H1 (cell line): ENCODE data around the gene CLCN3. TPM values are rescaled to one million over a fixed set of nuclear protein-coding genes. Genes with fewer than 3 reads are reported as not detected.

Experiments
- CTCF ChIA-PET: fragments of 300-600 bp; sonication (Branson Sonifier 250); formaldehyde crosslinking; loops from one replicate; lab custom pipeline; 2021; ENCODE audit not compliant: partially characterized antibody; lab: Charles Lee
- POLR2A ChIA-PET: fragments of 300-600 bp; sonication (Branson Sonifier 250); formaldehyde crosslinking; loops from one replicate; lab custom pipeline; 2021; ENCODE audit warnings: inconsistent platforms; ENCODE audit not compliant: partially characterized antibody; lab: Charles Lee
- DNase-seq, 2 experiments: peaks; one replicate each; pipeline versions ENCODE4 v3.0.0 to v3.0.0-alpha.2; 2010 to 2022; ENCODE audit warnings: low spot score in 2 of 2, low read depth in 1 of 2, mixed read lengths in 1 of 2
- FAIRE-seq: peaks from 2 replicates; lab custom pipeline; 2011; peaks lifted over from hg19 to GRCh38; lab: Jason Lieb, UNC
- H2AFZ ChIP-seq: 2 replicates; pipeline ENCODE4 v1.8.1; 2012; ENCODE audit warnings: low read length, inconsistent platforms
- H2AK5ac ChIP-seq: 2 replicates; pipeline ENCODE4 v1.6.1; 2013; ENCODE audit warnings: low read depth, low read length
- H2BK120ac ChIP-seq: replicated peaks from 2 replicates; pipeline ENCODE3; 2013; ENCODE audit warnings: low read depth, low read length, inconsistent platforms
- H2BK12ac ChIP-seq: 2 replicates; pipeline ENCODE4 v1.6.1; 2013; ENCODE audit warnings: low read depth, low read length
- H2BK15ac ChIP-seq: 2 replicates; pipeline ENCODE4 v1.6.1; 2013; ENCODE audit warnings: low read length
- H2BK20ac ChIP-seq: 2 replicates; pipeline ENCODE4 v1.6.1; 2013; ENCODE audit warnings: low read length
- H2BK5ac ChIP-seq: 2 replicates; pipeline ENCODE4 v1.6.1; 2013; ENCODE audit warnings: low read depth, low read length
- H3K14ac ChIP-seq: 2 replicates; pipeline ENCODE4 v1.6.1; 2013; ENCODE audit warnings: inconsistent platforms; ENCODE audit not compliant: insufficient read length
- H3K18ac ChIP-seq: 2 replicates; pipeline ENCODE4 v1.6.1; 2013; ENCODE audit warnings: low read length; ENCODE audit errors: extremely low read depth
- H3K23ac ChIP-seq: 2 replicates; pipeline ENCODE4 v1.6.1; 2013; ENCODE audit warnings: inconsistent platforms; ENCODE audit not compliant: insufficient read length
- H3K23me2 ChIP-seq: 2 replicates; pipeline ENCODE4 v1.6.1; 2013; ENCODE audit warnings: low read depth, low read length
- H3K27ac ChIP-seq: 2 replicates; pipeline ENCODE4 v1.6.1; 2011; ENCODE audit warnings: low read depth, low read length, inconsistent platforms
- H3K27me3 ChIP-seq, 4 experiments: replicated peaks in 1 of 4; 1 replicate in 1 of 4; 2 replicates in 3 of 4; pipeline versions ENCODE4 v1.6.1 to v1.8.1; 2011 to 2013; ENCODE audit warnings: low read length in 3 of 4, mild to moderate bottlenecking in 3 of 4, inconsistent platforms in 2 of 4, mixed read lengths in 2 of 4, moderate library complexity in 1 of 4; ENCODE audit not compliant: control insufficient read depth in 3 of 4, insufficient read depth in 3 of 4; ENCODE audit errors: extremely low read depth in 1 of 4
- H3K36me3 ChIP-seq, 4 experiments: 2 replicates each; pipeline versions ENCODE4 v1.6.1 to v1.8.1; 2011 to 2013; ENCODE audit warnings: mild to moderate bottlenecking in 4 of 4, low read length in 3 of 4, moderate library complexity in 2 of 4, control low read depth in 1 of 4, inconsistent platforms in 1 of 4; ENCODE audit not compliant: insufficient read depth in 4 of 4, control insufficient read depth in 2 of 4
- H3K4ac ChIP-seq: replicated peaks from 2 replicates; pipeline ENCODE3; 2013; ENCODE audit warnings: low read length, low read depth, mixed read lengths, inconsistent platforms; ENCODE audit not compliant: insufficient read length
- H3K4me1 ChIP-seq, 4 experiments: replicated peaks in 1 of 4; 1 replicate in 1 of 4; 2 replicates in 3 of 4; pipeline versions ENCODE4 v1.6.1 to v1.8.1; 2011 to 2013; ENCODE audit warnings: low read length in 3 of 4, inconsistent platforms in 2 of 4, mixed read lengths in 1 of 4; ENCODE audit not compliant: insufficient read depth in 4 of 4, control insufficient read depth in 3 of 4
- H3K4me2 ChIP-seq, 2 experiments: 2 replicates each; pipeline versions ENCODE4 v1.6.1 to v1.8.1; 2011 to 2013; ENCODE audit warnings: low read depth in 2 of 2, low read length in 2 of 2, control low read depth in 1 of 2, inconsistent platforms in 1 of 2, mild to moderate bottlenecking in 1 of 2; ENCODE audit not compliant: insufficient read depth in 1 of 2
- H3K4me3 ChIP-seq, 4 experiments: fragments of 200-600, 300-600 bp in 1 of 4; sonication (generic), shearing (Covaris generic), sonication (Bioruptor Twin) in 1 of 4; 2 replicates each; pipeline versions ENCODE4 v1.5.1 to v1.8.1; 2011 to 2016; ENCODE audit warnings: low read length in 4 of 4, low read depth in 3 of 4, control low read depth in 2 of 4, inconsistent platforms in 2 of 4, mild to moderate bottlenecking in 2 of 4, mixed read lengths in 1 of 4, moderate library complexity in 1 of 4; ENCODE audit not compliant: insufficient read depth in 2 of 4; ENCODE audit errors: extremely low read depth in 1 of 4
- H3K56ac ChIP-seq: replicated peaks from 2 replicates; pipeline ENCODE3; 2013; ENCODE audit warnings: low read depth, mild to moderate bottlenecking, mixed read lengths, low read length, inconsistent platforms; ENCODE audit not compliant: insufficient read length
- H3K79me1 ChIP-seq: 2 replicates; pipeline ENCODE4 v1.6.1; 2013; ENCODE audit warnings: low read depth, low read length, control low read depth
- H3K79me2 ChIP-seq, 2 experiments: 2 replicates each; pipeline versions ENCODE4 v1.6.1 to v1.8.1; 2012 to 2013; ENCODE audit warnings: low read length in 2 of 2, mild to moderate bottlenecking in 2 of 2, inconsistent platforms in 1 of 2; ENCODE audit not compliant: insufficient read depth in 2 of 2, control insufficient read depth in 1 of 2
- H3K9ac ChIP-seq, 4 experiments: replicated peaks in 1 of 4; 1 replicate in 1 of 4; 2 replicates in 3 of 4; pipeline versions ENCODE4 v1.6.1 to v1.8.1; 2011 to 2013; ENCODE audit warnings: low read depth in 3 of 4, low read length in 3 of 4, control low read depth in 2 of 4, mild to moderate bottlenecking in 2 of 4, moderate library complexity in 2 of 4, inconsistent platforms in 1 of 4; ENCODE audit errors: extremely low read depth in 1 of 4
- H3K9me3 ChIP-seq, 2 experiments: 2 replicates each; pipeline versions ENCODE4 v1.6.1 to v1.8.1; 2012 to 2013; ENCODE audit warnings: mild to moderate bottlenecking in 2 of 2, moderate library complexity in 2 of 2, control low read depth in 1 of 2, inconsistent platforms in 1 of 2, low read depth in 1 of 2, low read length in 1 of 2, mixed read lengths in 1 of 2; ENCODE audit not compliant: insufficient read depth in 2 of 2
- H4K20me1 ChIP-seq, 2 experiments: replicated peaks in 1 of 2; 2 replicates each; pipeline versions ENCODE3 to v1.8.1; 2011 to 2013; ENCODE audit warnings: inconsistent platforms in 2 of 2, low read length in 2 of 2, mild to moderate bottlenecking in 1 of 2; ENCODE audit not compliant: insufficient read depth in 2 of 2, control insufficient read depth in 1 of 2
- H4K5ac ChIP-seq: 2 replicates; pipeline ENCODE4 v1.6.1; 2013; ENCODE audit warnings: low read length, low read depth, mixed read lengths, inconsistent platforms; ENCODE audit not compliant: insufficient read length
- H4K8ac ChIP-seq: 2 replicates; pipeline ENCODE4 v1.8.0; 2013; ENCODE audit warnings: mild to moderate bottlenecking, moderate library complexity, low read length, inconsistent platforms; ENCODE audit not compliant: insufficient read depth; ENCODE audit errors: extremely low read depth
- H4K91ac ChIP-seq: replicated peaks from 2 replicates; pipeline ENCODE3; 2013; ENCODE audit warnings: low read length, mixed read lengths, inconsistent platforms; ENCODE audit not compliant: insufficient read length
- WGBS, 2 experiments: shearing (Covaris generic) in 1 of 2; methylation state at CpG; one replicate each; pipeline versions ENCODE4 v1.1.6 to v1.1.7; 2013 to 2015; ENCODE audit warnings: low lambda C conversion rate in 2 of 2, mixed read lengths in 2 of 2, inconsistent platforms in 1 of 2, low coverage in 1 of 2, missing lambda C conversion rate in 1 of 2; ENCODE audit not compliant: insufficient replicate concordance in 2 of 2, insufficient coverage in 1 of 2, insufficient read length in 1 of 2; ENCODE audit errors: extremely low coverage in 1 of 2, missing lambda C conversion rate in 1 of 2; 5-methylcytosine and 5-hydroxymethylcytosine counted together
- polyA plus RNA-seq, 7 experiments: library from polyadenylated mRNA; depleted of rRNA in 3 of 7; stranded (reverse) in 5 of 7; unstranded in 2 of 7; fragments of >200 nt in 5 of 7; fragments of 200-250 nt in 2 of 7; gene quantifications; 1 replicate in 5 of 7; 2 replicates in 1 of 7; 4 replicates in 1 of 7; pipeline versions ENCODE4 v1.2.1 to v1.2.3, GENCODE V29; 2011 to 2013; ENCODE audit warnings: missing spikeins in 2 of 7, mixed read lengths in 2 of 7
- total RNA-seq: library from RNA; stranded (reverse); fragmentation: NEBNext Ultra II Directional; extraction: Animal tissue kit (Norgen Biotek cat#: 25700); gene quantifications from 2 replicates; pipeline ENCODE4 v1.2.1, GENCODE V29; 2021

Gene CLCN3
- total and polyA plus RNA-seq, 2 of the 8 experiments (the other 6 are each of a cell fraction or from before 2014, with no cell fraction given), result 8.8 to 32.8 TPM

- no peak overlapping the region for H2BK20ac ChIP-seq
- H3K79me2 ChIP-seq, result no peaks in the 10 kb centered on the region
- H4K5ac ChIP-seq, result no peak overlapping the region
- H3K9me3 ChIP-seq, result no peaks in the 10 kb centered on the region
- 92% methylated on average over 5 of the region's 5 CpGs; no CpG with 5 or more reads in 1 of the 2 experiments for WGBS, 2 experiments
- peaks cover 0 to 12% (median 5%) of the 10 kb centered on the region in 4 experiments; a peak in 4 of 8 replicates for H3K36me3 ChIP-seq
- FAIRE-seq (no peak), DNase-seq (no peak)
- no peak overlapping the region for H3K4me2 ChIP-seq
- H3K9ac ChIP-seq, result no peak overlapping the region
- H3K27me3 ChIP-seq, result no peaks in the 10 kb centered on the region
- H4K8ac ChIP-seq, result no peak overlapping the region
- no peak overlapping the region for H2BK120ac ChIP-seq
- no peak overlapping the region for H2AK5ac ChIP-seq
- H3K4me3 ChIP-seq, result no peak overlapping the region
- H4K20me1 ChIP-seq, result no peaks in the 10 kb centered on the region
- H2BK12ac ChIP-seq, result no peak overlapping the region
- no peaks in the 10 kb centered on the region for H3K79me1 ChIP-seq
- H2BK5ac ChIP-seq, result no peak overlapping the region
- H3K18ac ChIP-seq, result no peak overlapping the region
- no peaks in the 10 kb centered on the region for H3K4me1 ChIP-seq
- ChIA-PET POLR2A (interaction anchor here (2.1 kb wide), 1 partner anchor 69 kb away, joined by 4 read pairs; no protein-coding TSS in a partner anchor), CTCF (interaction anchor here (1.6 kb wide), 1 partner anchor 117 kb away, joined by 7 read pairs; the partner anchor contains the start of gene NEK1)
- no peak overlapping the region for H3K23ac ChIP-seq
- no peak overlapping the region for H3K56ac ChIP-seq
- no peak overlapping the region for H2BK15ac ChIP-seq
- no peaks in the 10 kb centered on the region for H3K23me2 ChIP-seq
- no peak overlapping the region for H4K91ac ChIP-seq
- H3K14ac ChIP-seq, result no peak overlapping the region
- no peak overlapping the region for H2AFZ ChIP-seq
- no peak overlapping the region for H3K4ac ChIP-seq
- H3K27ac ChIP-seq, result no peak overlapping the region
Observed at GRCh38 chr4:169730564-169730963, 110.2 kb downstream of the CLCN3 start.
